ENCODE results near the gene DNAJC11.

Gene DNAJC11

DNA sequence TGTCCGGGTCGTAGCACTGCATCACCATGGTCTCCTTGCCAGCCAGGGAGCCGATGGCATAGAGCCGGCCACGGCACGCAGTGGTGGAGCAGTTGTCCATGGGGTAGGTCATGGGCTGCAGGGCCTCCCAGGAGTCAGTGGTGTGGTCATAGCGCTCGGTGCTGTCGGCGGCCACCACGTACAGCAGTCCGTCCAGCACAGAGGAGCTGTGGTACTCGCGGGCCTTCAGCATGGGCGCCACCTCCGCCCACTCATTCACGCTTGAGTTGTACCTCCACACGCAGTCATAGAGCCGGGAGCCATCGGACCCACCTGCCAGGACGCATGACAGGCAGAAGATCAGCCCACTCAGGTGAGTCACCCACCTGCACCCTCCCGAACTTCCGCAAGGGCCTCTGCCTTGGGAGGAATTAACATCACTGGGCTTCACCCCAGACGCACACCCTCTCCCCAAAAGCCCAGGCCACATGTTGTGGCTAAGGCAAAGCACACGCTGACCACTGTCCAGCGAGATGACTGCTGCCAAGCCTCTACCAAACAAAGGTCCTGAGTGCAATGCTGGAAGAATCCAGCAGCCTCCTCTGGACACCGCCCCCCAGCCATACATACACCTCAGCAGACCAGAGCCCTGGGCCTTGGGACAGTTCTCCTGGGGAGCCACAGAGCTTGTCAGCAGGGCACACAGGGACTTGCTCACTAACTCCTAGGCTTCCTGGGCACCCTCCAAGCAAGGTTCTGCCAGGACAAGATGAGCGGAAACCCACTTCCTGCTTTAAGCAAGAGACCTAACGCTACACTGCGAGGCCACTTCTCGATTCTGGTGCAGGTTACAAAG is 102.3 kb downstream of the DNAJC11 start:
- H3K36me3 ChIP-seq (ENCODE audit: control insufficient read depth, insufficient read depth, low read length) = peaks cover 46% of the 10 kb centered on the region
- WGBS, 2 experiments (ENCODE audit: insufficient coverage in 2 of 2) = 96 to 98% methylated on average over 27 to 29 of the region's 31 CpGs
- no peak overlapping the region for H3K27ac ChIP-seq (ENCODE audit: low read depth, low read length, severe bottlenecking)
- H3K9me3 ChIP-seq (ENCODE audit: control insufficient read depth, low read length) = no peaks in the 10 kb centered on the region
- H3K4me3 ChIP-seq (ENCODE audit: extremely low read depth, insufficient read depth, low read length, poor library complexity, severe bottlenecking) = peak overlapping the region; percentile 81
- H3K4me1 ChIP-seq (ENCODE audit: control insufficient read depth, insufficient read depth, low read length, poor library complexity, severe bottlenecking) = peaks cover 19% of the 10 kb centered on the region

GRCh38 chr1:6597777-6598131 is 103.9 kb downstream of the DNAJC11 start:
- 88 to 95% methylated on average over 6 of the region's 6 CpGs for WGBS, 2 experiments (ENCODE audit: insufficient coverage in 2 of 2)
- H3K36me3 ChIP-seq (ENCODE audit: control insufficient read depth, insufficient read depth, low read length) = peaks cover 60% of the 10 kb centered on the region

GRCh38 chr1:6596886-6597776 is 104.5 kb downstream of the DNAJC11 start:
- 91% methylated on average over 8 to 11 of the region's 15 CpGs for WGBS, 2 experiments (ENCODE audit: insufficient coverage in 2 of 2)
- no peak overlapping the region for H3K4me3 ChIP-seq (ENCODE audit: extremely low read depth, insufficient read depth, low read length, poor library complexity, severe bottlenecking)
- H3K27ac ChIP-seq (ENCODE audit: low read depth, low read length, severe bottlenecking) = no peak overlapping the region
- H3K36me3 ChIP-seq (ENCODE audit: control insufficient read depth, insufficient read depth, low read length) = peaks cover 66% of the 10 kb centered on the region
- no peaks in the 10 kb centered on the region for H3K9me3 ChIP-seq (ENCODE audit: control insufficient read depth, low read length)
- peaks cover 10% of the 10 kb centered on the region for H3K4me1 ChIP-seq (ENCODE audit: control insufficient read depth, insufficient read depth, low read length, poor library complexity, severe bottlenecking)

More at GRCh38 chr1:6597777-6598131, 103.9 kb downstream of the DNAJC11 start:
- H3K9me3 ChIP-seq (ENCODE audit: control insufficient read depth, low read length) = no peaks in the 10 kb centered on the region
- peaks cover 10% of the 10 kb centered on the region for H3K4me1 ChIP-seq (ENCODE audit: control insufficient read depth, insufficient read depth, low read length, poor library complexity, severe bottlenecking)
- H3K27ac ChIP-seq (ENCODE audit: low read depth, low read length, severe bottlenecking) = no peak overlapping the region
- no peak overlapping the region for H3K4me3 ChIP-seq (ENCODE audit: extremely low read depth, insufficient read depth, low read length, poor library complexity, severe bottlenecking)

- no peak overlapping the region for H3K4me3 ChIP-seq (ENCODE audit: extremely low read depth, insufficient read depth, low read length, poor library complexity, severe bottlenecking)
- H3K36me3 ChIP-seq (ENCODE audit: control insufficient read depth, insufficient read depth, low read length) = peaks cover 72% of the 10 kb centered on the region
- WGBS, 2 experiments (ENCODE audit: insufficient coverage in 2 of 2) = 91 to 98% methylated on average over 5 to 6 of the region's 7 CpGs
- H3K4me1 ChIP-seq (ENCODE audit: control insufficient read depth, insufficient read depth, low read length, poor library complexity, severe bottlenecking) = peaks cover 10% of the 10 kb centered on the region
- no peak overlapping the region for H3K27ac ChIP-seq (ENCODE audit: low read depth, low read length, severe bottlenecking)
- no peaks in the 10 kb centered on the region for H3K9me3 ChIP-seq (ENCODE audit: control insufficient read depth, low read length)
Observed at GRCh38 chr1:6596351-6596750, 105.3 kb downstream of the DNAJC11 start.

- H3K36me3 ChIP-seq (ENCODE audit: control insufficient read depth, insufficient read depth, low read length) = peaks cover 84% of the 10 kb centered on the region
- no peak overlapping the region for H3K27ac ChIP-seq (ENCODE audit: low read depth, low read length, severe bottlenecking)
- 95 to 99% methylated on average over 11 of the region's 11 CpGs for WGBS, 2 experiments (ENCODE audit: insufficient coverage in 2 of 2)
- H3K4me1 ChIP-seq (ENCODE audit: control insufficient read depth, insufficient read depth, low read length, poor library complexity, severe bottlenecking) = peaks cover 10% of the 10 kb centered on the region
- no peaks in the 10 kb centered on the region for H3K9me3 ChIP-seq (ENCODE audit: control insufficient read depth, low read length)
- no peak overlapping the region for H3K4me3 ChIP-seq (ENCODE audit: extremely low read depth, insufficient read depth, low read length, poor library complexity, severe bottlenecking)
Observed at GRCh38 chr1:6594977-6595740, 106.5 kb downstream of the DNAJC11 start.

DNA sequence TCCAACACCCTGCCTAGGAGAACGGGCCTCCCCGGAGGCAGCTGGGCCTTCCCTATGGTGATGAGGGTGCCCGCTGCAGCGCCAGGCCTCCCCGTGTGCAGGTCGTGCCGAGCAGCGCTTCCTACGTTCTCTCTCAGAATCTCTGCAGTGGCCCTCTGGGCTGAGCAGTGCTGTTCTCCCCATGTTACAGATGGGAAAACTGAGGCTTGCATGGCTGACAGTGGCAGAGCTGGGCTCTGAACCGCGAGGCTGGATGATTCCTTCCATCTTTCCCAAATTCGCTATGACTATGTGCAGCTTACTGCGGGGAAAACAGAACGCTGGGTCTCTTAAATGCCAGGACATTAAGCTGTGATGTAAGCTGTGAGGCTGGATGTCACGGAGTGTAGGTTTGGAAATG is 107.8 kb downstream of the DNAJC11 start:
- Histone ChIP-seq H3K36me3 (ENCODE audit: control insufficient read depth, insufficient read depth, low read length) (peaks cover 90% of the 10 kb centered on the region), H3K27ac (ENCODE audit: low read depth, low read length, severe bottlenecking) (no peak overlapping the region), H3K4me1 (ENCODE audit: control insufficient read depth, insufficient read depth, low read length, poor library complexity, severe bottlenecking) (peaks cover 4% of the 10 kb centered on the region), H3K4me3 (ENCODE audit: extremely low read depth, insufficient read depth, low read length, poor library complexity, severe bottlenecking) (no peak overlapping the region), H3K9me3 (ENCODE audit: control insufficient read depth, low read length) (no peaks in the 10 kb centered on the region)
- 96 to 98% methylated on average over 14 to 15 of the region's 15 CpGs for WGBS, 2 experiments (ENCODE audit: insufficient coverage in 2 of 2)

- H3K36me3 ChIP-seq (ENCODE audit: control insufficient read depth, insufficient read depth, low read length) = peaks cover 90% of the 10 kb centered on the region
- 95 to 96% methylated on average over 36 to 38 of the region's 38 CpGs for WGBS, 2 experiments (ENCODE audit: insufficient coverage in 2 of 2)
Observed at GRCh38 chr1:6592865-6593593, 108.6 kb downstream of the DNAJC11 start.

GRCh38 chr1:6592441-6592840 is 109.2 kb downstream of the DNAJC11 start:
- Histone ChIP-seq H3K9me3 (ENCODE audit: control insufficient read depth, low read length) (no peaks in the 10 kb centered on the region), H3K27ac (ENCODE audit: low read depth, low read length, severe bottlenecking) (no peak overlapping the region), H3K36me3 (ENCODE audit: control insufficient read depth, insufficient read depth, low read length) (peaks cover 84% of the 10 kb centered on the region), H3K4me3 (ENCODE audit: extremely low read depth, insufficient read depth, low read length, poor library complexity, severe bottlenecking) (no peak overlapping the region), H3K4me1 (ENCODE audit: control insufficient read depth, insufficient read depth, low read length, poor library complexity, severe bottlenecking) (peaks cover 4% of the 10 kb centered on the region)
- 86% methylated on average over 2 of the region's 5 CpGs; no CpG with 5 or more reads in 1 of the 2 experiments for WGBS, 2 experiments (ENCODE audit: insufficient coverage in 2 of 2)

More at GRCh38 chr1:6592865-6593593, 108.6 kb downstream of the DNAJC11 start:
- Histone ChIP-seq H3K9me3 (ENCODE audit: control insufficient read depth, low read length) (no peaks in the 10 kb centered on the region), H3K27ac (ENCODE audit: low read depth, low read length, severe bottlenecking) (no peak overlapping the region), H3K4me1 (ENCODE audit: control insufficient read depth, insufficient read depth, low read length, poor library complexity, severe bottlenecking) (peaks cover 4% of the 10 kb centered on the region), H3K4me3 (ENCODE audit: extremely low read depth, insufficient read depth, low read length, poor library complexity, severe bottlenecking) (no peak overlapping the region)

DNA sequence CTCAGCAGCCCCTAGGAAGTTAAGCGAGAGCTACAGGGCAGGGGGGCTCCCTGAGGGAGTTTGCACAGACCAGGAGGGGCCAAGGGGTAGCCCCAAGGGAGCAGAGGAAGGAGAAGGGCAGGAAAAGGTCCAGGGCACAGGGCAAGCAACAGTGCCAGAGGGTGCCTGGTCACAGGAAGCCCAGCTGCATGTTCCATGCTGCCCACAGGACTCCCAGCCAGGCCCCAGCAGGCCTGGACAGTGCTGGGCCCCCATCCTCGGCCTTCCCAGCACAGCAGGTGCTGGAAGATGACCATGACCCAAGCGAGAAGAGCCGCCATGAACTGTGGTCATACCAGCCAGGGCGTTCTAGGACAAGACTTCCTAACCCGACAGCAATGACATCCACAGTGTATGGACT is 110.0 kb downstream of the DNAJC11 start:
- H3K27ac ChIP-seq (ENCODE audit: low read depth, low read length, severe bottlenecking) = peak overlapping the region; percentile 23
- no peaks in the 10 kb centered on the region for H3K9me3 ChIP-seq (ENCODE audit: control insufficient read depth, low read length)
- H3K36me3 ChIP-seq (ENCODE audit: control insufficient read depth, insufficient read depth, low read length) = peaks cover 79% of the 10 kb centered on the region
- WGBS, 2 experiments (ENCODE audit: insufficient coverage in 2 of 2) = 85 to 90% methylated on average over 5 to 6 of the region's 6 CpGs
- H3K4me1 ChIP-seq (ENCODE audit: control insufficient read depth, insufficient read depth, low read length, poor library complexity, severe bottlenecking) = no peaks in the 10 kb centered on the region
- H3K4me3 ChIP-seq (ENCODE audit: extremely low read depth, insufficient read depth, low read length, poor library complexity, severe bottlenecking) = no peak overlapping the region

GRCh38 chr1:6591222-6591621 is 110.4 kb downstream of the DNAJC11 start:
- peak overlapping the region; percentile 23 for H3K27ac ChIP-seq (ENCODE audit: low read depth, low read length, severe bottlenecking)
- no peaks in the 10 kb centered on the region for H3K4me1 ChIP-seq (ENCODE audit: control insufficient read depth, insufficient read depth, low read length, poor library complexity, severe bottlenecking)
- no peaks in the 10 kb centered on the region for H3K9me3 ChIP-seq (ENCODE audit: control insufficient read depth, low read length)
- peaks cover 76% of the 10 kb centered on the region for H3K36me3 ChIP-seq (ENCODE audit: control insufficient read depth, insufficient read depth, low read length)
- WGBS, 2 experiments (ENCODE audit: insufficient coverage in 2 of 2) = 91 to 97% methylated on average over 12 to 13 of the region's 13 CpGs
- no peak overlapping the region for H3K4me3 ChIP-seq (ENCODE audit: extremely low read depth, insufficient read depth, low read length, poor library complexity, severe bottlenecking)

Data from mesodermal cell (in vitro differentiated cells).